IPS-20b (cell line): ENCODE measurements around the gene AGPS.
A peak's percentile ranks its signal among the peaks of the same experiment; 100 is the strongest.

Experiments used
- H3K27ac ChIP-seq: one replicate; pipeline ENCODE4 v1.5.1; 2013; ENCODE audit warnings: low read length
- H3K27me3 ChIP-seq: 2 replicates; pipeline ENCODE4 v1.6.1; 2013; ENCODE audit warnings: mild to moderate bottlenecking, low read length, inconsistent platforms; ENCODE audit not compliant: insufficient read depth
- H3K36me3 ChIP-seq: 2 replicates; pipeline ENCODE4 v1.6.1; 2013; ENCODE audit warnings: low read depth, mild to moderate bottlenecking, inconsistent platforms, low read length, moderate library complexity; ENCODE audit not compliant: insufficient read depth
- H3K4me1 ChIP-seq: 2 replicates; pipeline ENCODE4 v1.6.1; 2013; ENCODE audit warnings: mild to moderate bottlenecking, control low read depth, inconsistent platforms, low read length, moderate library complexity; ENCODE audit not compliant: insufficient read depth
- H3K4me3 ChIP-seq: 2 replicates; pipeline ENCODE4 v1.5.1; 2013; ENCODE audit warnings: mild to moderate bottlenecking, low read length, inconsistent platforms
- H3K9ac ChIP-seq: 2 replicates; pipeline ENCODE4 v1.6.1; 2013; ENCODE audit warnings: low read depth, mild to moderate bottlenecking, inconsistent platforms, low read length, moderate library complexity
- H3K9me3 ChIP-seq: 2 replicates; pipeline ENCODE4 v1.6.1; 2013; ENCODE audit warnings: mild to moderate bottlenecking, low read depth, low read length, inconsistent platforms; ENCODE audit not compliant: insufficient read depth

The AGPS gene

GRCh38 chr2:177393203-177393755, 706 bp downstream of the AGPS start:
- H3K9me3 ChIP-seq, result no peaks in the 10 kb centered on the region
- peak overlapping the region; percentile 93 for H3K4me3 ChIP-seq
- no peaks in the 10 kb centered on the region for H3K36me3 ChIP-seq
- H3K27ac ChIP-seq, result no peak overlapping the region
- no peaks in the 10 kb centered on the region for H3K27me3 ChIP-seq
- H3K9ac ChIP-seq, result peak overlapping the region; percentile 90
- H3K4me1 ChIP-seq, result peaks cover 11% of the 10 kb centered on the region

- no peaks in the 10 kb centered on the region for H3K36me3 ChIP-seq
- H3K9me3 ChIP-seq, result no peaks in the 10 kb centered on the region
- peaks cover 15% of the 10 kb centered on the region for H3K4me1 ChIP-seq
- H3K27ac ChIP-seq, result no peak overlapping the region
- peak overlapping the region; percentile 90; the same call in 1 of the 2 replicates for H3K9ac ChIP-seq
- H3K27me3 ChIP-seq, result no peaks in the 10 kb centered on the region
- peak overlapping the region; percentile 93 for H3K4me3 ChIP-seq
Observed at GRCh38 chr2:177393824-177394593, 1.4 kb downstream of the AGPS start.

- no peaks in the 10 kb centered on the region for H3K9me3 ChIP-seq
- no peak overlapping the region for H3K9ac ChIP-seq
- H3K4me3 ChIP-seq, result 0 out of 2 replicates have a peak overlapping the region, but pooled peaks have one; percentile 19
- peaks cover 15% of the 10 kb centered on the region for H3K4me1 ChIP-seq
- no peak overlapping the region for H3K27ac ChIP-seq
- H3K27me3 ChIP-seq, result no peaks in the 10 kb centered on the region
- H3K36me3 ChIP-seq, result no peaks in the 10 kb centered on the region
Observed at GRCh38 chr2:177394594-177394973, 2.0 kb downstream of the AGPS start.

- Histone ChIP-seq H3K36me3 (no peaks in the 10 kb centered on the region), H3K27me3 (no peaks in the 10 kb centered on the region), H3K27ac (no peak overlapping the region), H3K9me3 (no peaks in the 10 kb centered on the region), H3K4me3 (no peak overlapping the region; the same call in 1 of the 2 replicates), H3K9ac (no peak overlapping the region), H3K4me1 (peaks cover 15% of the 10 kb centered on the region)
Observed at GRCh38 chr2:177395351-177396065, 2.9 kb downstream of the AGPS start.

GRCh38 chr2:177396703-177397460, 4.3 kb downstream of the AGPS start:
- H3K4me3 ChIP-seq, result no peak overlapping the region
- H3K27me3 ChIP-seq, result no peaks in the 10 kb centered on the region
- peaks cover 15% of the 10 kb centered on the region for H3K4me1 ChIP-seq
- H3K9ac ChIP-seq, result no peak overlapping the region
- H3K9me3 ChIP-seq, result no peaks in the 10 kb centered on the region
- no peak overlapping the region for H3K27ac ChIP-seq
- no peaks in the 10 kb centered on the region for H3K36me3 ChIP-seq

GRCh38 chr2:177397481-177398289, 5.1 kb downstream of the AGPS start:
- Histone ChIP-seq H3K4me1 (peaks cover 15% of the 10 kb centered on the region), H3K4me3 (no peak overlapping the region)

GRCh38 chr2:177398290-177398683, 5.7 kb downstream of the AGPS start:
- H3K9ac ChIP-seq, result no peak overlapping the region
- H3K36me3 ChIP-seq, result no peaks in the 10 kb centered on the region
- H3K9me3 ChIP-seq, result no peaks in the 10 kb centered on the region
- peaks cover 15% of the 10 kb centered on the region for H3K4me1 ChIP-seq
- H3K27ac ChIP-seq, result no peak overlapping the region
- no peaks in the 10 kb centered on the region for H3K27me3 ChIP-seq
- no peak overlapping the region for H3K4me3 ChIP-seq

More at GRCh38 chr2:177397481-177398289, 5.1 kb downstream of the AGPS start:
- no peaks in the 10 kb centered on the region for H3K36me3 ChIP-seq
- no peaks in the 10 kb centered on the region for H3K9me3 ChIP-seq
- no peak overlapping the region for H3K27ac ChIP-seq
- no peaks in the 10 kb centered on the region for H3K27me3 ChIP-seq
- H3K9ac ChIP-seq, result no peak overlapping the region

GRCh38 chr2:177398791-177399190, 6.2 kb downstream of the AGPS start:
- Histone ChIP-seq H3K4me1 (peaks cover 11% of the 10 kb centered on the region), H3K4me3 (no peak overlapping the region), H3K9me3 (no peaks in the 10 kb centered on the region), H3K9ac (no peak overlapping the region), H3K27ac (no peak overlapping the region), H3K27me3 (no peaks in the 10 kb centered on the region), H3K36me3 (no peaks in the 10 kb centered on the region)

GRCh38 chr2:177399376-177399775, 6.8 kb downstream of the AGPS start:
- H3K4me1 ChIP-seq, result peaks cover 7% of the 10 kb centered on the region; the same call in 1 of the 2 replicates
- no peak overlapping the region for H3K27ac ChIP-seq
- no peaks in the 10 kb centered on the region for H3K36me3 ChIP-seq
- no peak overlapping the region for H3K9ac ChIP-seq
- no peaks in the 10 kb centered on the region for H3K9me3 ChIP-seq
- no peak overlapping the region for H3K4me3 ChIP-seq
- no peaks in the 10 kb centered on the region for H3K27me3 ChIP-seq

- no peaks in the 10 kb centered on the region for H3K27me3 ChIP-seq
- H3K36me3 ChIP-seq, result no peaks in the 10 kb centered on the region
- H3K9me3 ChIP-seq, result no peaks in the 10 kb centered on the region
- peaks cover 7% of the 10 kb centered on the region; the same call in 1 of the 2 replicates for H3K4me1 ChIP-seq
- H3K9ac ChIP-seq, result no peak overlapping the region
- H3K4me3 ChIP-seq, result no peak overlapping the region
- H3K27ac ChIP-seq, result no peak overlapping the region
Observed at GRCh38 chr2:177400337-177400923, 7.9 kb downstream of the AGPS start.
